GM12878 (cell line): ENCODE data around the gene MAST4. TPM values are rescaled to one million over a fixed set of nuclear protein-coding genes. Genes with fewer than 3 reads are reported as not detected.

ENCODE experiments used
- ATAC-seq: fragments of 200-7000 bp; cut with Tn5 transposase; 3 replicates; pipeline ENCODE4 v1.9.1; 2020; ENCODE audit warnings: mild to moderate bottlenecking, moderate library complexity
- BruUV-seq: library from RNA; stranded (reverse); fragments of 400-500 nt; replicated peaks from 2 replicates; lab custom pipeline; 2021; lab: Mats Ljungman, UMichigan
- CTCF ChIA-PET: fragments of 300-600 bp; sonication (Branson Sonifier 250); formaldehyde crosslinking; extraction: SDS; loops from one replicate; lab custom pipeline; 2021; ENCODE audit warnings: inconsistent platforms; lab: Yijun Ruan, JAX
- POLR2A ChIA-PET: fragments of 350-600 bp; formaldehyde crosslinking; extraction: SDS; loops from one replicate; lab custom pipeline; 2021; ENCODE audit warnings: inconsistent platforms; lab: Charles Lee
- RAD21 ChIA-PET: fragments of 300-600 bp; sonication (Branson Sonifier 250); formaldehyde crosslinking; loops from one replicate; lab custom pipeline; 2023; ENCODE audit warnings: antibody characterized with exemption; ENCODE audit not compliant: unreplicated experiment; lab: Charles Lee
- SMC1A ChIA-PET: fragments of 300-600 bp; sonication (Branson Sonifier 250); formaldehyde crosslinking; loops from one replicate; lab custom pipeline; 2023; ENCODE audit not compliant: unreplicated experiment, uncharacterized antibody; lab: Charles Lee
- DNase-seq: peaks from one replicate; pipeline ENCODE4 v3.0.0-alpha.2; 2011; ENCODE audit warnings: low read depth, low spot score
- FAIRE-seq: peaks from 3 replicates; lab custom pipeline; 2011; peaks lifted over from hg19 to GRCh38; lab: Jason Lieb, UNC
- H2AFZ ChIP-seq: 2 replicates; pipeline ENCODE4 v1.6.0; 2011; ENCODE audit warnings: low read depth, low read length, control low read depth; ENCODE audit not compliant: control insufficient read depth
- H3K27ac ChIP-seq: 2 replicates; pipeline ENCODE4 v1.5.1; 2011; ENCODE audit warnings: control low read depth; ENCODE audit not compliant: control insufficient read depth, insufficient read depth
- H3K27me3 ChIP-seq, 2 experiments: replicated peaks in 1 of 2; 2 replicates each; pipeline versions ENCODE4 v1.6.0 to v1.6.1; 2011; ENCODE audit warnings: low read length in 1 of 2; ENCODE audit not compliant: control insufficient read depth in 2 of 2, insufficient read depth in 2 of 2
- H3K36me3 ChIP-seq, 2 experiments: 2 replicates each; pipeline ENCODE4 v1.5.1; 2011; ENCODE audit warnings: low read length in 1 of 2; ENCODE audit not compliant: control insufficient read depth in 2 of 2, insufficient read depth in 2 of 2
- H3K4me1 ChIP-seq: 2 replicates; pipeline ENCODE4 v1.6.1; 2011; ENCODE audit warnings: mild to moderate bottlenecking, low read length, moderate library complexity, mixed read lengths; ENCODE audit not compliant: control insufficient read depth, insufficient read depth
- H3K4me2 ChIP-seq: 2 replicates; pipeline ENCODE4 v1.6.0; 2011; ENCODE audit warnings: control low read depth; ENCODE audit not compliant: control insufficient read depth, insufficient read depth
- H3K4me3 ChIP-seq: fragments of 200-600 bp; sonication (generic); 2 replicates; pipeline ENCODE4 v1.5.1; 2016
- H3K79me2 ChIP-seq: 2 replicates; pipeline ENCODE4 v1.6.0; 2011; ENCODE audit warnings: low read length; ENCODE audit not compliant: control insufficient read depth, insufficient read depth
- H3K9ac ChIP-seq: 2 replicates; pipeline ENCODE4 v1.8.0; 2011; ENCODE audit warnings: low read length, control low read depth, mixed read lengths; ENCODE audit not compliant: control insufficient read depth, insufficient read depth
- H3K9me3 ChIP-seq: replicated peaks from 3 replicates; pipeline ENCODE4 v1.5.1; 2011; ENCODE audit warnings: mild to moderate bottlenecking, low read length; ENCODE audit not compliant: control insufficient read depth, insufficient read depth
- H4K20me1 ChIP-seq: 2 replicates; pipeline ENCODE4 v1.6.0; 2011; ENCODE audit not compliant: control insufficient read depth, insufficient read depth
- PAX8 ChIP-seq: fragments of 450-650 bp; IDR thresholded peaks from 2 replicates; pipeline ENCODE4 v1.6.1; 2017; ENCODE audit warnings: mild to moderate bottlenecking, moderate library complexity
- REST ChIP-seq: IDR thresholded peaks from 2 replicates; pipeline ENCODE4 v1.6.1; 2012; ENCODE audit warnings: mild to moderate bottlenecking, low read depth, low read length
- SMARCA5 ChIP-seq: fragments of 450-650 bp; IDR thresholded peaks from 2 replicates; pipeline ENCODE4 v1.6.1; 2017; ENCODE audit warnings: mild to moderate bottlenecking
- YY1 ChIP-seq: IDR thresholded peaks from 2 replicates; pipeline ENCODE4 v1.6.1; 2011; ENCODE audit warnings: low read depth, mild to moderate bottlenecking, low read length
- ZNF274 ChIP-seq: IDR thresholded peaks from one replicate; pipeline ENCODE4 v1.8.0; 2011; ENCODE audit not compliant: insufficient read length, insufficient read depth
- ZNF592 ChIP-seq: fragments of 450-650 bp; IDR thresholded peaks from 2 replicates; pipeline ENCODE4 v1.6.1; 2017; ENCODE audit warnings: mild to moderate bottlenecking, moderate library complexity
- WGBS: methylation state at CpG from one replicate; pipeline ENCODE4 v1.1.6; 2016; ENCODE audit warnings: low lambda C conversion rate; ENCODE audit not compliant: insufficient replicate concordance, insufficient coverage; ENCODE audit errors: missing lambda C conversion rate; 5-methylcytosine and 5-hydroxymethylcytosine counted together
- in situ Hi-C: fragments of 300-500 bp; cut with MboI; formaldehyde crosslinking; loops from 9 replicates; pipeline ENCODE4 v1.14.3; 2018; ENCODE audit warnings: mixed read lengths
- intact Hi-C: fragments of 100-400 bp; cut with micrococcal nuclease; formaldehyde crosslinking; loops from one replicate; pipeline ENCODE4 v1.14.2; 2022; ENCODE audit not compliant: unreplicated experiment
- polyA plus RNA-seq, 11 experiments: library from polyadenylated mRNA; depleted of rRNA in 4 of 11; unstranded in 6 of 11; stranded (reverse) in 5 of 11; fragments of >200 nt; fragmentation: Nextera tagmentation in 4 of 11; fragmentation: Illumina TruSeq in 1 of 11; extraction: Ambion mirVana in 4 of 11; extraction: Trizol in 1 of 11; gene quantifications; 1 replicate in 1 of 11; 2 replicates in 10 of 11; pipeline versions ENCODE4 v1.2.1 to v1.2.3, GENCODE V29; 2011 to 2016; ENCODE audit warnings: inconsistent platforms in 2 of 11, missing spikeins in 2 of 11, low read depth in 1 of 11
- total RNA-seq, 4 experiments: library from RNA; depleted of rRNA in 3 of 4; stranded (reverse); fragments of >200 nt in 3 of 4; fragmentation: Illumina TruSeq in 1 of 4; extraction: Trizol in 1 of 4; gene quantifications; 2 replicates each; pipeline versions ENCODE4 v1.2.1 to v1.2.3, GENCODE V29; 2013 to 2021

The MAST4 gene
- total and polyA plus RNA-seq, 10 of the 15 experiments (the other 5 are each of a cell fraction or from before 2014, with no cell fraction given), result 0.02 to 1.6 (median 0.29) TPM; not detected in 1

GRCh38 chr5:66727630-66728029 is 131.4 kb downstream of the MAST4 start:
- CTCF ChIA-PET, result no interaction called here
- SMC1A ChIA-PET, result interaction anchor here (0.9 kb wide), 1 partner anchor 418 kb away, joined by 3 read pairs; no protein-coding TSS in a partner anchor
- H4K20me1 ChIP-seq, result no peaks in the 10 kb centered on the region
- no peaks in the 10 kb centered on the region for H3K9me3 ChIP-seq
- no peaks in the 10 kb centered on the region for H3K79me2 ChIP-seq
- no peak overlapping the region for H3K4me2 ChIP-seq
- POLR2A ChIA-PET, result no interaction called here
- H3K9ac ChIP-seq, result no peak overlapping the region
- FAIRE-seq (no peak), DNase-seq (no peak), ATAC-seq (no peak)
- H3K36me3 ChIP-seq, result no peaks in the 10 kb centered on the region
- no peaks in the 10 kb centered on the region for H3K4me1 ChIP-seq
- no peak overlapping the region for H3K27ac ChIP-seq
- WGBS, result 44% methylated on average over 2 of the region's 2 CpGs
- in situ Hi-C loops (no loop called here), intact Hi-C loops (no loop called here)
- no TSS peak for BruUV-seq
- TF ChIP-seq YY1 (no peak), ZNF274 (no peak), ZNF592 (no peak), PAX8 (no peak), REST (no peak), SMARCA5 (no peak)
- H3K27me3 ChIP-seq, result no peaks in the 10 kb centered on the region
- no peak overlapping the region for H3K4me3 ChIP-seq
- RAD21 ChIA-PET, result no interaction called here
- no peak overlapping the region for H2AFZ ChIP-seq
